Stimulated activated naive CD8-positive, alpha-beta T cell treated with anti-CD3 and anti-CD28 coated beads, Interleukin-15, Interleukin-2, amounts not matched to agents 100 U/mL and 50 U/mL, for 24 hours (primary cell): ENCODE data around the gene LMO2.
A peak's percentile ranks its signal among the peaks of the same experiment; 100 is the strongest.
"Not testable (repeated sequence)": the region's sequence is repeated elsewhere in the genome, so short reads cannot be mapped to it uniquely, and the experiment has no call there.

Experiments used
- ATAC-seq: fragments of 150-1000 bp; cut with Tn5 transposase; one replicate; pipeline ENCODE4 v1.10.0; 2021
- DNase-seq: peaks from one replicate; pipeline ENCODE4 v3.0.0; 2021

Gene LMO2

DNA sequence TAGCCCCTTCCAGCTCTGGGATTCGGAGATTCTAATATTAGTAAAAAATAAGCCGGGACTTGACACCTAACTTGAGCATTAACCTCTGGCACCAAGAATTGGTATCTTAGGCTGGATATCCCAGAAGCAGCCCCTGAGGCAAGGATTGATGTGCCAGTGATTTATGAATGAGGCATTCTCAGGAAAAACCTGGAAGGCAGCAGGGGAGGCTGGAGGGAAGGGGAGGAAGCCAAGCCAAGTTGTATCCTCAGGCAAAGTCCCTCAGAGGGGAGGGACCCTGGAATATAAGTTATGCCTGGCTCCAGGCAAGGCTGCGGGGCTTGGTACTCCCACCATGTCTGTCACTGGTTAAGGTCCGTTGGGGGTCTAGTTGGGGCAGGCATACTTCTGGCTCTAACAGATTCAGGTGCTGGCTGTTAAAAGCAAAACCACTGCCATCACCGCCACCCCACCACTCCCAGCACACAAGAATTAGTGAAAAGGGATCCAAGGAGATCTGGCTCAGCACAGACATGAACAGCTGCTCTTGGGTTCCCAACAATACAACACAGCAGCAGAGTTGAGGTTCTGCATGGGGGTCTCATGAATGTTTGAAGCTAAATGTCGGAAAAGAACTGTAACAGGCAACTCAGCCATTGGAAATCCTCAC is 29.8 kb downstream of the LMO2 start:
- no peak for DNase-seq
- ATAC-seq, result no peak

DNA sequence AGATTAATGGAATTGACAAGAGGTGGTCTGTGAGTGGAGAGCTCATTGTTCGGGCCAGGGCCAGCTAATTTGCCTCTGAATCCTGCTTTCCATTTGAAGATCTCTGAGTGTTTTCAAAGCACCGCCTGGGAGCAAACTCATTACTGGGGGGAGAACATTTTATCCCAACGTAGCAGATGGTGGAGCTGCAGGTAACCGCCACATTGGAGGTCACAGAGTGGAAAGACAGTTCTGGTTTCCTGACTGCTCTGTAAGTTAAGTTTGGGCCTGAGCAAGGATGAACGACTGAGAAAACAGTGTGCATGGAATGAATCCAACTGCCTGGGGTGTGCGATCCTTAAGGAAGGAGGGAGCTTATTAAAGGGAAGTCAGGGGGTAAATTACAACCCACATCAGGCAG is 30.5 kb downstream of the LMO2 start:
- no peak for ATAC-seq
- no peak for DNase-seq

DNA sequence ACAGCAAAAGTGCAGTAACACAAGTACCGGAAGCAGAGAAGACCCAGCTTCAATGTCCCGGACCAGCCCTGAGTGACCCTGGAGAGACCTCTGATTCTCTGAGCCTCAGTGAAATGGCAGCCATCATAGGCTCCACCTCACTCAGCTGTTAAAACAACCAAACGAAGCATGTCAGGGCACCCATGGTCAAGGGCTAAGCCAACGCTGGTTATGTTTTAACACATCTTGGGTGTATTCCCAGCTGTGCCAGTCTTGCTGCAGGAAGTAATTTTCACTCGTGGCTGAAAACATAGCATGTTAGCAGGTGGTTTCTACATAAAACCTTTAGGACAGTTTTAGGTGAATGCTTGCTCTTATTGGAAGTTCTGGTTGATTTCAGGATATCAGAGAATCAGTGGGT is 30.9 kb downstream of the LMO2 start:
- ATAC-seq (no peak), DNase-seq (no peak)

DNA sequence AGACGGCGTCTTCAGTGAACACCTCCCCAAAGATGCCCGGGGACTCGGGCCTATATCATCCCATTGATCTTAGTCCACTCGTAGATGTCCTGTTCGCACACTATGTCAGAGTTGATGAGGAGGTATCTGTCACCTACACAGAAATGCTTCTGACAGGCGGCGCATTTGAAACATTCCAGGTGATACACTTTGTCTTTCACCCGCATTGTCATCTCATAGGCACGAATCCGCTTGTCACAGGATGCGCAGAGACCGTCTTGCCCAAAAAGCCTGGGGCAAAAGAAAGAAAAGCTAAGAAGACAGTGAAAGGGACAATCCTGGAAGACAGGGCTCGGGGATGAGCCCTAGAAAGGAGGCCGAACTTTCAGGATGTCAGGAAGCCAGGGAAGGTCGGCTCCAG is 32.6 kb downstream of the LMO2 start:
- DNase-seq (no peak), ATAC-seq (no peak)

DNA sequence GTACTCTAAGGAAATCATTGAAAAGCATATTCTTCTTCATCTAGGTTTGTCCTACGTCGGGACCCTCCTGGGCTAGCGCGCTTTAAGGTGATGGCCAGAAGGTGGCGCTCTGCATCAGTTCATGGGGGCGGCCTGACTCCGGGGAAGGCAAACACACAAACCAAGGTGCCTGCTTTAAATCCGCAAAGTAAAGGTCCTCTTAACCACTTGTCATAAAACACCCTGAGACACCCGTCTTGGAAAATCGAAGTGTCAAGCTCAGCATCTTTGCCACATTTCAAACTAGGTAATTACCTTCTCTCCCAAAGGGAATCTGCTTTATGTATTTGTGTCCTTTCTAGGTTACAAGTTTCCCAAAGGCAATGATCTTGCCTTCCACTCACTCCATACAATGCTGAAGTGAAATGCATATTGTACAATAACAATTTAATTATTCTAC is 33.9 kb downstream of the LMO2 start:
- DNase-seq (peak; percentile 86), ATAC-seq (peak; percentile 87)

DNA sequence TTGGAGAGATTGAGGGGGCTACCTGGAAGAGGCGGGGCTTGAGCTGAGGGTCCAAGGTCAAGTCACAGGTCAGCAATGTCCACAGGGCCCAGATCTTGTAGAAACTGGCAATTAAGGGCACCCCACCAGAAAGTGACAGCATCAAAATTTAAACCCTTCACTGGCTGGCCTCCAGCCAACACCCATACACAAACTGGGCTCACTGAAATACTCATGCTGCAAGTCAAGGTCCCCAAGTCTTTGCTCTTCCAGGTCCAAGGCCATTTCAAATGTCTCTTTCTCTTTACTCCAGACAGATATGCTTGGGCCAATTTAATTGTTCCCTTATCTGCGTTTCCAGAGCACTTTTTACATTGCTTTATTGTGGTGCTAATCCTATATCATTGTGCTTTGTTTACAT is 36.4 kb downstream of the LMO2 start:
- ATAC-seq, result no peak
- no peak for DNase-seq

DNA sequence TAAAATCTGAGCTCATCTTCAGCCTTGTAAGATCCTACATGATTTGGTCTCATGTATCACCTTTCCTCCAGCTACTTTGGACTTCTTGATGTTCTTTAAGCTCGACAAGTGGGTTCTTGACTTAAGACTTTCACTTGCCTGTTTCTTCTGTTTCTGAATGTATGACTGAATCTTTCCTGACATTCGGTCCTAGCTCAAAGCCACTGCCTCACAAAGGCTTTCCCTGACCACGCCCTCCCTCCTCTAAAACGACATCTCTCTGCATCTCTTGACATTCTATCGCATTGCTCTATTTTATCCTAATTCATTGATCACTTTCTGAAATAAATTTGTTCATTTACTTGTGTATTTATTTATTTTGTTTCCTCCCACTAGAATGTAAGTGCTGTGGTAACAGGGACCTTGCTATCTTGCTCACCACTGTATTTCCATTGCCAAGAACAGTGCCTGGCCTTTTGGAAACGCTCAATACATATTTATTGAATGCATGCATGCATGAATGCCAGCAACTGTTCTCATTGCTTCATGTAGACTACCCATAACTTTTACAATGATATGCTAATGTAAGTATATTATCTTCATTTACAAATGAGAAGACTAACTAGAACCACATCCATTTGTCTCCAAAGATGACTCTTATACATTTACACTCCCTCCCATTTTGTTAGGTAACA is 43.0 kb downstream of the LMO2 start:
- ATAC-seq (no peak), DNase-seq (no peak)

DNA sequence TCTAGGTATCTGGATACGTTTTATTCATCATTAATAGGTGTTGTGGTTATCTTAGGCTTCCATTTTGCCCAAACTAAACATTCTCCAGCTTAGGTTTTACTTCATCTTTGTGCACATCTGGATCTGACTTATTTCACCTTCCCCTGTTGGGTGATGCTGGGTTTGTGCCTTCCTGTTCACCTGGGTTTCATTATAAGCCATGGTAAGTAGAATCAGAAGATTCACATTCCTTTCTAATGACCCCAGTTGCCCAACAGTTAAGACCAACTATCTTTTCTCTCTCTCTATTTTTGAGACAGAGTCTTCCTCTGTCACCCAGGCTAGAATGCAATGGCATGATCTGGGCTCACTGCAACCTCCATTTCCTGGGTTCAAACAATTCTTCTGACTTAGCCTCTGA is 44.6 kb downstream of the LMO2 start:
- DNase-seq (no peak), ATAC-seq (no peak)

DNA sequence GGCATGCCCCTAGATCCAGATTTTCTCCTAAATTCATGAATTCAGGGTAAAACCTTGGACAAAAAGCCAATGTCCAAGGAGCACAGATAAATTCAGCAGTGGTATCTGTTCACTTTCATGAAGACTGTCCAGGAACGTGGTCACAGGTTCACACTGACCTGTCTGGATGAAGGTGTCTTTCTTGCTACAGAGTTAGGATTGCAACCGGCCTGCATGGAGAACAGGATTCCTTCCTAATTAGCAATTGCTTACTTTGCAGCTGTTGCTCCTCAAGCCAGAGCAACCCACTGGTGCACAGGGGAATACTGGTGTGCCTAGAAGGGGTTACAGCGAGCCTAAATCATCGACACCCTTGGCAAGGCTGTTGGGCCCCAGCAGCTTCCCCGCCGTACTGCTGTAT is 47.6 kb downstream of the LMO2 start:
- ATAC-seq, result no peak
- no peak for DNase-seq

DNA sequence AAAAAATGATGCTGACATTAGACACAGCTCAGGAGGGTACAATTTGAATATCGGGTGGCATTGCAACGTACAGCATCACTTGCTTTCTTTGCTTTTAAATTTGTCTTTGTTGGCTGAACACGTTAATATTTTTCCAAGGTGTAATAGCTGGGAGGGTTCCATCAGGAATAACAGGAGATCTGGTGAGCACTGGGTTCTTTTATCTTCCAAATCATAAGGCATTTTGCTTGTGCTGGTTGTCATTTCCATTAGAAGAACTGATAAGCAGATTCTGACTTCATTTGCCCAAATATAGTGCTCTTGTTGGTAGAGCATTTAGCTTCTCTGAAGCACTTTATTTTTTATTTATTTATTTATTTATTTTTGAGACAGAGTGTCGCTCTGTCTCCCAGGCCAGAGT is 48.9 kb downstream of the LMO2 start:
- ATAC-seq, result no peak

DNA sequence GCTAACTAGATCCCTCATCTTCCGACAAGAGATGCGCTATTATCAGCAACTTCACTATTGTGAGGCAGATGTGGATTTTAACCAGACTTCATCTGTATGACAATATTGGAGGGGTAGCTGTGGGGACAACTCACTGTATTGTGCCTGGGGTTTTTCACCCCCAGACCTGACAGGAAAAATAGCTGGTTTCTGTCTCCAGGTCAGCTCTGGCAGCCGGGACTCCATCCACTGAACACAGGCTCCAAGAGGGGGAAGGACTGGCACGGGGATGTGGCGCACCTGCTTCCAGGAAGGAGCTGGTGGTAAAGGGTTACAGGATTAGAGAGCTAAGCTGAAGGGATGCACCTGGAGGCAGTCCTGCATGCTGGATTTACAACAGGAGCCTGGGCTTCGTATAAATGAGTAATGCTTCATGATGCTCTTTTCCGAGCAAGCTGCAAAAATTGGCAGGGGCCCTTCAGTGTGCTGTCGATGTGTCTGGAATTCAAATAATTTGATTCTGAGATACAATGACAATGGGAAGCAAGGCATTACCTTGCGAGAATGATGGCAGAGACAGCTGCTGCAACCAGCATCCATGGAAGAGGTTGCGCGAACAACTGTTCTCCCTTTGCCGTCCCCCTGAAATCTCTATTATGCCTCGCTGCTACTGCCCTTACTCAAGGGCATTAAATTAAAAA is 49.5 kb downstream of the LMO2 start:
- no peak for ATAC-seq

More for the DNA sequence above, 48.9 kb downstream of the LMO2 start:
- DNase-seq, result no peak

DNA sequence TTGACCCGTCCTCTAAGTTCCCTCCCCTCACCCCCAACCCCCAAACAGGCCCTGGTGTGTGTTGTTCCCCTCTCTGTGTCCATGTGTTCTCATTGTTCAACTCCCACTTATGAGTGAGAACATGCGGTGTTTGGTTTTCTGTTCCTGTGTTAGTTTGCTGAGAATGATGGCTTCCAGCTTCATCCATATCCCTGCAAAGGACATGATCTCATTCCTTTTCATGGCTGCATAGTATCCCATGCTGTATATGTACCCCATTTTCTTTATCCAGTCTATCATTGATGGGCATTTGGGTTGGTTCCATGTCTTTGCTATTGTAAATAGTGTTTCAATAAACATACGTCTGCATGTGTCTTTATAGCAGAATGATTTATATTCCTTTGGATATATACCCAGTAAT is 53.6 kb downstream of the LMO2 start:
- not testable (repeated sequence) for ATAC-seq, DNase-seq

More for the DNA sequence above, 49.5 kb downstream of the LMO2 start:
- DNase-seq, result no peak

DNA sequence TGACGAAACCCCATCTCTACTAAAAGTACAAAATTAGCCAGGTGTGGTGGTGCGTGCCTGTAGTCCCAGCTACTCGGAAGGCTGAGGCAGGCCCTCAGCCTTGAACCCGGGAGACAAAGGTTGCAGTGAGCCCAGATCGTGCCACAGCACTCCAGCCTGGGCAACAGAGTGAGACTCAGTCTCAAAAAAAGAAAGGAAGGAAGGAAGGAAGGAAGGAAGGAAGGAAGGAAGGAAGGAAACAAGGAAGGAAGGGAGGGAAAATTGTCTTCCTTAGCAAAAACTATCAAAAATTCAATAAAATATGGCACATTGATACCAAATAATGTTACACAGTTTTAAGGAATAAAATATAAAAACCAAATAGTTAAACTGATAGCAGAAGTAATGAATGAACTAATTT is 54.5 kb downstream of the LMO2 start:
- not testable (repeated sequence) for DNase-seq, ATAC-seq

DNA sequence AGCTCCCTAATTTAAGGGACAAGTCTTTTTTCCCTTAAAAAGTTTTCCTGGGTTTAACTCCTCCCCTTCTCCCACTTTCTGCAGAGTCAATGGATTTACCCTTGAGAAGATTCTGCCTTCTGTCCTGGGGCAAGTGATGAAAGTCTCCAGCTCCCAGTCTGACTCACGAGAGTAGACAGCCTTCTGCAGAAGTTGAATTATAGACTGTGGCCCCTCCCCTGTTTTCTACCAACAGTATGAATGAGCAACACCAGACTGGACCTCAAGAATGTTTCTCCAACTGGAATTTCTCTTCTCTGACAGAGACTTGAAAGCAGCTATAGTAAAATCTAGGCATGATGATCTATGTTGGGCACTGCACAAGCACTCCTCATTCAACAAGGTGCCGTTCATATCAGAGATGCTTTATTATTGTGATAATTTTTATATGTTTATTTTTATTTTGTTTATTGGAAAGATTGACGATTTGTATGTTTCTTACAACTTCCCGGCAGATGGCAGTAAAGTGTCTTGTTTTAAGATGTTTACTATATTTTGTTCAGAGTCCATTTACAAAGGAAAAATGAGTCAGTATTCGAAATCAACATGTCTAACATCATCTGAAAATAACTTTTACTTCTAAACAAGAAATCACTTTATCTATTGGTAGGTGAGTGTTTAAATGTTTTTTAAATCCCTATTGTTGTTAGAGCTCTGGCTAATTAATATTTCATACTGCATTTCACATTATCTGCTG is 56.6 kb downstream of the LMO2 start:
- DNase-seq (no peak), ATAC-seq (no peak)

DNA sequence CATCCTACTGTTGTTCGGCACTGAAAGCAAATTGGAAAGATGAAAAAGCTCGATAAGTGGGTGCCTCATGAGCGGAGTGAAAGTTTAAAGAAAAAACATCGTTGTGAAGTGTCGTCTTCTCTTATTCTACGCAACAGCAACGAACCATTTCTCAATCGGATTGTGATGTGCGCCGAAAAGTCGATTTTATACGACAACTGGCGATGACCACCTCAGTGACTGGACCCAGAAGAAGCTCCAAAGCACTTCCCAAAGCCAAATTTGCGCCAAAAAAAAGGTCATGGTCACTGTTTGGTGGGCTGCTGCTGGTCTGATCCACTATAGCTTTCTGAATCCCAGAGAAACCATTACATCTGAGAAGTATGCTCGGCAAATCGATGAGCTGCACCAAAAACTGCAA is 59.2 kb downstream of the LMO2 start:
- no peak for DNase-seq
- no peak for ATAC-seq

DNA sequence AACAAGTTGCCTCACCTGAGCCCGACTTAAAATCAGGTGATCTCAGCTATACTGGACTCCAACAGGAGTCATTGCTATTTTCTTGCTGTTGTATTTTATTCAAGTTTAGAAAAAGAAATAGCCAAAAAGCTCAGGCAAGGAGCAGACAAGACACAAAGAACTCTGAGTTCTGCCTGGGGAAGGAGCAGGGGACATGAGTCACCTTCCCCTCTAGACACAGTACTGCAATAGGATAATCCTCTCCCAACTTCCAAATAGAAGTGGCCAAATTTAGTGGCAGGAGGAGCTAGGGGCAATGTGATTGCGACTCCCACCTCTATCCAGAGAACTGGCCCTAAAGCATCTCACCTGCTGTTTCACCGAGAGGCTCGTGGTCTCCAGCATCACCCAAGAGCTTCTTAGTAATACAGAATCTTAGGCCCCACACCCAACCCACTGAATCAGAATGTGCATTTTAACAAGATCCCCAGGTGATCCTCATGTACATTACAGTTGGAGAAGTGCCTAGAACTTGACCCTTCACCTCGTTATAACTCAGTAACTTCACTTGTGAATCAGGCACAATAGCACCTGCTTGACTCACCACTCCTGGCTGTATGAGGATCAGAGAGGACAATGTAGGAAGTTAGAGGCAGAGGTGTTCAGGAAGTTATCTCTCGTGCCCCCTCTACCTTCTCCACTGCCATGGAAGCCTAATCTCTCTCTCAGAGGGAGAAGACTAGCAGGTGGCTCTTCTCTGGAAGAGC is 60.8 kb downstream of the LMO2 start:
- ATAC-seq, result no peak
- DNase-seq, result no peak

DNA sequence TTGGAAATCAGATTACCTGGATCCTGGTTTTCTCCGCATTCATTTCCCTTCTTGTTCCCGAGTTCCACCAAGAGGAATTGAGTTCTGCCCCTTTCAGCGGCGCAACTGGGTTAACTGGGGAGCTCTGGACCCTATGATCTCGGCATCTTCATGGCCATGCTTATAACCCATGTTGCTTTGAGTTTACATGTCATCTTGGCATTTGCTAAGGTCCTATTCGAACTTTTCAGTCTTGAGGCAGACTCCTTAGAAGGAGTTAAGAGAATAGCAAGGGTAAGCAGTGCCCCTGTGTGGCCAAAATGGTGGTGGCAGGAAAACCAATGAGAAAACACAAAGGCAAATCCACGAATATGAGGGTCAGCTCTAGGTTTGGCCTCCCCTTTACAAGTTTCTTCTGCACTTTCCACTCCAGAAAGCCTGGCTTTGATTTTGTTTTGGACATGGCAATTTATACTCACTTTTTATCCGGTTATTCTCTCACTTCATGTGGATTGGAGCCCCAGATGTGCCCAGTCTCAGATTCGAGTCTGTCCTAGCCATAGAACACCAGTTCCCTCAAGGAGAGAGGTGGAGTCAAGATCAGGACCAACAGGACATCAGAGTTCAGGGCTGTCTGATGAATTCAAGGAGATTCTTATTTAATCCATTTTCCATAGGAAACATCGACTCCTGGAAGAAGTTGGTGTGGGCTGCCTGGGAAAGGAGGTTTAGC is 62.3 kb downstream of the LMO2 start:
- DNase-seq, result peak; percentile 57
- peak; percentile 74 for ATAC-seq

DNA sequence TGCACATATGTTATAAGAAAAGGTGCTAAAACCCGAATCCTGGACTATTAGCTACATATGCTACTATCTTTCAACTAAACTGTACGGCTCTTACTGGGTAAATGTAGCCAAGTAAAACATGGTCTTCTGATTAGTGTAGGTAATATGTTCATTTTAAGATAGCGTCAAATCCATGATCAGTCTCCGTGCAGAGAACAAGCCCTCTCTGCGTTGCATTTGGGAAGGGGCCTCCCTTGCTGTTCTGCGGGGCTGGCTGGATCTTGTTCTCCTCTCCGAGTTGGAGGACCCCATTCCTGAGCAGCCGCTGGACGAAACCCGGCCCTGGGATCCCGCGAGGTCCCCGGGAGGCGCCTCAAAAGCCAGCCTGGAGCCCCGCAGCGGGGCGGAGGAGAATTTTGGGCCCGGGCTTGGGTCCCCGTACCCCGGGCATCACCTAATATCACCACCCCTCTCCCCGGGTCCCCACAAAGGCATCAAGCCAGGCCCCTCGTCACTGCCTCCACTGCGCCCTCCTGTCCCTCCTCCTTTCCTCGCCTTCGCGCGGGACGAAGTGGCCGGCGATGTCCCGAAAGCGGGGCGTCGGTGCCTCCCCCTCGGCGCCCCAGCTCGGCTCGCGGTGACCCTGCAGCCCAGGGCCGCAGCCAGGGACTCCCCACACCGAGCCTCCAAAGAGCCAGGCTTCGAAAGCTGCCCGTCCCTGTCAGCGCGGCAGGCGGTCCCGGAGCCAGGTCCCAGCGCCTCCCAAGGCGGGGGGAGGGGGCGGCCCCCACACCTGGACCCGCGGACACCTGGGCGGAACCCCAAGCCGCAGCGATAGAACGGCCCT is 63.1 kb downstream of the LMO2 start:
- ATAC-seq (no peak), DNase-seq (no peak)

DNA sequence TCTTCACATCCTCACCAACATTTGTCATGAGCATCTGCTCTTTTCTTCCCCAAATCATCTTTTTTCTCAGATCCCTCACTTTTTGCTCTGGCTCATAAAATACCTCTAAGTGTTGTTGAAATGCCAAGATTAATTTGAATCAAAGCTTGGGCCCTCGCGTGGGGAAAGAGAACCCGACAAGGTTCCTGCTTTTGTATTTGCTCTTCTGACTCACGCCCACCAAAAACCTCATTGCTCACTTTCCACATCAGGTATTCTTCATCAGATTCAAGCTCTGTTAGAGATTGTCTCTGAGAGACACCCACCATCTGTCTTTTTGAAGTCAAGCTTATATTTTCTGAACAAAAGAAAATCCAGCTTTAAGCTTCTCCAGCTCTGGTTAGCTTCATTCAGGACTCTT is 64.7 kb downstream of the LMO2 start:
- ATAC-seq, result no peak
- no peak for DNase-seq

DNA sequence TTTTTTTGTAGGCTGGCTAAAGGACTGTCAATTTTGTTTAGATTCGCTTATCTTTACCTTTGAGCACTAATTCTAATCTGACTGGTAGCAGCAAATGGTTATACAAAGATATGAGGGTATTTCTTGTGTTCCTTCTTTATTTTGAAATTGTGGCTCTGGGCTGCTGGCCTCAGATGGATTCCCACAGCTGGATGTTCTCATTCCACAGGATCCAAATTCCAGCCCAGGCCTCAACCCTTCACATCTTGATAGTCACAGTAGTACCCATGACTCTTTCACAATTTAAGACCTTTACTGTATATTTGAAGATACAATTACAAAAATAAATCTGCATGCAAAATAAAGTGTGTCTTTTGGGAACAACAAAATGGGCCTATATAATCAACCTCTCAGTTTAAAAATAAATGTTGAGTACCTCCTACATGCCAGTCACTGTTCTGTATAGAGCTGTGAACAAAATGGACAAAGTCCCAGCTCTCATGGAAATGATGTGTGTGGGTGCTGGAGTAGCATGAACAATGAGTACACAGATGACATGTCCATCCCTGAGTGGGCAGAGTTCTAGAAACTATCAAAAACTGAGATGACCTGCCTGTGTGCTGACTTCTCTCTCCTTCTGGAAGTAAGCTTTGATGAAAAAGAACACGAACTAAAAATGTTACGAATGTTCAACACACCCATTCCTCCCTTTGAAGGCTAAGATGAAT is 65.9 kb downstream of the LMO2 start:
- DNase-seq, result no peak
- ATAC-seq, result no peak
